GM23248 (cell line): ENCODE results near the gene ILDR1. TPM values are rescaled to one million over a fixed set of nuclear protein-coding genes. Genes with fewer than 3 reads are reported as not detected.

Source experiments
- DNase-seq: peaks from one replicate; pipeline ENCODE4 v3.0.0-alpha.2; 2015
- H2AFZ ChIP-seq: fragments of 200-600 bp; sonication (generic); 2 replicates; pipeline ENCODE4 v1.6.1; 2016; ENCODE audit warnings: antibody characterized with exemption
- H3F3A ChIP-seq: fragments of 200-600 bp; sonication (generic); 2 replicates; pipeline ENCODE4 v1.6.1; 2016; ENCODE audit warnings: mild to moderate bottlenecking, antibody characterized with exemption, mixed run types; ENCODE audit not compliant: insufficient read depth
- H3K27ac ChIP-seq: fragments of 200-600 bp; sonication (generic); 2 replicates; pipeline ENCODE4 v1.5.1; 2016; ENCODE audit warnings: mild to moderate bottlenecking
- H3K27me3 ChIP-seq: fragments of 200-600 bp; sonication (generic); replicated peaks from 2 replicates; pipeline ENCODE4 v1.6.1; 2016; ENCODE audit warnings: mild to moderate bottlenecking; ENCODE audit not compliant: insufficient read depth
- H3K36me3 ChIP-seq: fragments of 200-600 bp; sonication (generic); 2 replicates; pipeline ENCODE4 v1.6.1; 2016; ENCODE audit warnings: low read depth, mild to moderate bottlenecking
- H3K4me1 ChIP-seq: fragments of 200-600 bp; sonication (generic); 2 replicates; pipeline ENCODE4 v1.6.1; 2016; ENCODE audit warnings: mild to moderate bottlenecking; ENCODE audit not compliant: insufficient read depth
- H3K4me2 ChIP-seq: fragments of 200-600 bp; sonication (generic); one replicate; pipeline ENCODE4 v1.6.1; 2016; ENCODE audit warnings: mild to moderate bottlenecking; ENCODE audit not compliant: unreplicated experiment
- H3K4me3 ChIP-seq: fragments of 200-600 bp; sonication (generic); 2 replicates; pipeline ENCODE4 v1.5.1; 2016; ENCODE audit warnings: mild to moderate bottlenecking
- H3K79me2 ChIP-seq: fragments of 200-600 bp; sonication (generic); 2 replicates; pipeline ENCODE4 v1.6.1; 2016; ENCODE audit warnings: mild to moderate bottlenecking; ENCODE audit not compliant: insufficient read depth
- H3K9ac ChIP-seq: fragments of 200-600 bp; sonication (generic); 2 replicates; pipeline ENCODE4 v1.6.1; 2016; ENCODE audit warnings: mild to moderate bottlenecking
- H3K9me2 ChIP-seq: fragments of 200-600 bp; sonication (generic); 2 replicates; pipeline ENCODE4 v1.6.1; 2016; ENCODE audit warnings: mixed run types, mild to moderate bottlenecking, moderate library complexity; ENCODE audit not compliant: insufficient read depth
- H3K9me3 ChIP-seq: fragments of 200-600 bp; sonication (generic); one replicate; pipeline ENCODE4 v1.6.1; 2017; ENCODE audit warnings: low read depth
- H4K20me1 ChIP-seq: fragments of 200-600 bp; sonication (generic); 2 replicates; pipeline ENCODE4 v1.6.0; 2016; ENCODE audit not compliant: insufficient read depth
- EZH2 ChIP-seq: fragments of 200-600 bp; sonication (generic); IDR thresholded peaks from 2 replicates; pipeline ENCODE4 v1.6.1; 2018; ENCODE audit warnings: antibody characterized with exemption, mild to moderate bottlenecking; ENCODE audit not compliant: insufficient read depth, poor library complexity, severe bottlenecking
- EZH2phosphoT487 ChIP-seq: fragments of 200-600 bp; sonication (generic); IDR thresholded peaks from 2 replicates; pipeline ENCODE4 v1.6.1; 2018; ENCODE audit warnings: antibody characterized with exemption, moderate library complexity, mild to moderate bottlenecking, low read depth; ENCODE audit not compliant: insufficient read depth
- WGBS, 2 experiments: methylation state at CpG; one replicate each; pipeline ENCODE4 v1.1.6; 2015 to 2017; ENCODE audit warnings: low lambda C conversion rate in 2 of 2, low coverage in 1 of 2; ENCODE audit errors: missing lambda C conversion rate in 2 of 2; 5-methylcytosine and 5-hydroxymethylcytosine counted together
- in situ Hi-C: fragments of 300-500 bp; cut with MboI; formaldehyde crosslinking; loops from 2 replicates; pipeline ENCODE4 v1.15.0; 2020
- polyA plus RNA-seq: library from polyadenylated mRNA; unstranded; fragments of >200 nt; fragmentation: Nextera tagmentation; extraction: Ambion mirVana; gene quantifications from 2 replicates; pipeline ENCODE4 v1.2.1, GENCODE V29; 2016
- total RNA-seq: library from RNA; depleted of rRNA; stranded (reverse); fragments of >200 nt; shearing (Covaris generic); gene quantifications from 2 replicates; pipeline ENCODE4 v1.2.3, GENCODE V29; 2014

ILDR1 gene
- total and polyA plus RNA-seq, 2 experiments from 2014 or later: not detected

DNA sequence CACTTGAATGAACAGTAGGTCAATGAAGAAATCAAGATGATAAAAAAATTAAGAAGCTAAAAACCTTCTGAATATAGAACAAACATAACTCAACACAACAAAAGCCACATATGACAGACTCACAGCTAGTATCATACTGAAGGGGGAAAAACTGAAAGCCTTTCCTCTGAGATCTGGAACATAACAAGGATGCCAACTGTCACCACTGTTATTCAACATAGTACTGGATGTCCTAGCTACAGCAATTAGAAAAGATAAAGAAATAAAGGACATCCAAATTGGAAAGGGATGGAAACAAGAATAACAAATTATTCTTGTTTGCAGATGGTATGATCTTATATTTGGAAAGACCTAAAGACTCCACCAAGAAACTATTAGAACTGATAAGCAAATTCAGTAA lies 60.8 kb downstream of the ILDR1 start:
- Histone ChIP-seq H3K9me2 (no peaks in the 10 kb centered on the region), H4K20me1 (no peaks in the 10 kb centered on the region), H3K79me2 (no peaks in the 10 kb centered on the region), H3K9me3 (no peaks in the 10 kb centered on the region), H2AFZ (no peak overlapping the region), H3K4me2 (no peak overlapping the region), H3K4me3 (no peak overlapping the region), H3K36me3 (no peaks in the 10 kb centered on the region), H3K9ac (no peak overlapping the region), H3F3A (no peaks in the 10 kb centered on the region), H3K4me1 (no peaks in the 10 kb centered on the region), H3K27me3 (no peaks in the 10 kb centered on the region), H3K27ac (no peak overlapping the region)
- in situ Hi-C loops: no loop called here
- no peak for DNase-seq
- TF ChIP-seq EZH2: no peak
- TF ChIP-seq EZH2phosphoT487: no peak

DNA sequence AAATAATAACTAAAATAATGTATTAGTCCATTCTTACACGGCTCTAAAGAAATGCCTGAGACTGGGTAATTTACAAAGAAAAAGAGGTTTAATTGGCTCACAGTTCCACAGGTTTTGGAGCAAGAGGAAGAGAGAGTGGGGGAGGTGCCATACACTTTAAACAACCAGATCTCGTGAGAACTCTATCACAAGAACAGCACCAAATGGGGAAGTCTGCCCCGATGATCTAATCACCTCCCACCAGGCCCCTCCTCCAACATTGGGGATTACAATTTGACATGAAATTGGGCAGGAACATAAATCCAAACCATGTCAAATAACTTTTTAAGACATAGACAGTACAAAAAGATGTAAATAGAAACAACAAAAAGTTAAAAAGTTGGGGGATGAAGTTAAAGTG lies 63.2 kb downstream of the ILDR1 start:
- Histone ChIP-seq H3K79me2 (no peaks in the 10 kb centered on the region), H3K4me3 (no peak overlapping the region), H3K4me2 (no peak overlapping the region), H4K20me1 (no peaks in the 10 kb centered on the region), H3F3A (no peaks in the 10 kb centered on the region), H3K9me2 (no peaks in the 10 kb centered on the region), H3K9ac (no peak overlapping the region), H3K36me3 (no peaks in the 10 kb centered on the region), H3K27me3 (no peaks in the 10 kb centered on the region), H3K9me3 (no peaks in the 10 kb centered on the region), H3K27ac (no peak overlapping the region), H2AFZ (no peak overlapping the region), H3K4me1 (no peaks in the 10 kb centered on the region)
- WGBS, 2 experiments: 37 to 49% methylated on average over 3 of the region's 3 CpGs
- no peak for DNase-seq
- in situ Hi-C loops: no loop called here
- TF ChIP-seq EZH2phosphoT487: no peak
- no peak for TF ChIP-seq EZH2

- in situ Hi-C loops: no loop called here
Measured at GRCh38 chr3:121957674-121958415, 64.2 kb downstream of the ILDR1 start.

DNA sequence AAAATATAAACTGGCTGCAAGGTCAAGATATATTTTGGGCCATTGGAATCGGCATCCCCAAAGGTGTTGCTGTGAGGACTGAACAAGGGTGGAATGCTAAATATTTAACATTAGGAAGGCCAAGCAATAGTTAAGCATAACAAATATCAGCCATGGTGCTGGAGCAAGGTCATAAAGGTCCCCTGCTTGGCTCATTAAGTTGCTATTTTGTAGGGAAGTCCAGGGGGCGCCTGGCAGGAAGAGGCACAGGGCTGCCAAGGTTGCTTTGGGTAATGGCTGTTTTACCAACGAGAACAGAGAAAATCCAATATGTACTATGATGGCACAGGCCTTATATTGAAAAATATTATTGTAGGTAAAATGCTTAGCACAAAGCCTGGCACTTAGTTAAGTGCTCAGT lies 65.7 kb downstream of the ILDR1 start:
- no peak for DNase-seq
- Histone ChIP-seq H3F3A (no peaks in the 10 kb centered on the region), H4K20me1 (no peaks in the 10 kb centered on the region), H3K4me2 (no peak overlapping the region), H3K27me3 (no peaks in the 10 kb centered on the region), H2AFZ (no peak overlapping the region), H3K4me3 (no peak overlapping the region), H3K27ac (no peak overlapping the region), H3K36me3 (no peaks in the 10 kb centered on the region), H3K9me2 (no peaks in the 10 kb centered on the region), H3K9ac (no peak overlapping the region), H3K9me3 (no peaks in the 10 kb centered on the region), H3K4me1 (no peaks in the 10 kb centered on the region), H3K79me2 (no peaks in the 10 kb centered on the region)
- WGBS, 2 experiments: 39 to 48% methylated on average over 3 of the region's 3 CpGs
- in situ Hi-C loops: no loop called here
- TF ChIP-seq EZH2phosphoT487 (no peak), EZH2 (no peak)

More at GRCh38 chr3:121957674-121958415, 64.2 kb downstream of the ILDR1 start:
- no peaks in the 10 kb centered on the region for H3K79me2 ChIP-seq
- H3K27me3 ChIP-seq: no peaks in the 10 kb centered on the region
- no peak for TF ChIP-seq EZH2
- no peak for TF ChIP-seq EZH2phosphoT487
- H3K4me2 ChIP-seq: no peak overlapping the region
- no peaks in the 10 kb centered on the region for H3K9me2 ChIP-seq
- H3K4me3 ChIP-seq: no peak overlapping the region
- H4K20me1 ChIP-seq: no peaks in the 10 kb centered on the region
- H2AFZ ChIP-seq: no peak overlapping the region
- H3K36me3 ChIP-seq: no peaks in the 10 kb centered on the region
- no peaks in the 10 kb centered on the region for H3F3A ChIP-seq
- no peak overlapping the region for H3K9ac ChIP-seq
- no peaks in the 10 kb centered on the region for H3K9me3 ChIP-seq
- H3K27ac ChIP-seq: no peak overlapping the region
- DNase-seq: no peak
- 42% methylated on average over 2 of the region's 2 CpGs for WGBS, 2 experiments
- H3K4me1 ChIP-seq: no peaks in the 10 kb centered on the region
